ENCODE data around the gene TRIM21.
A peak's percentile ranks its signal among the peaks of the same experiment; 100 is the strongest.
"Not testable (repeated sequence)": the region's sequence is repeated elsewhere in the genome, so short reads cannot be mapped to it uniquely, and the experiment has no call there.

TRIM21 gene

DNA sequence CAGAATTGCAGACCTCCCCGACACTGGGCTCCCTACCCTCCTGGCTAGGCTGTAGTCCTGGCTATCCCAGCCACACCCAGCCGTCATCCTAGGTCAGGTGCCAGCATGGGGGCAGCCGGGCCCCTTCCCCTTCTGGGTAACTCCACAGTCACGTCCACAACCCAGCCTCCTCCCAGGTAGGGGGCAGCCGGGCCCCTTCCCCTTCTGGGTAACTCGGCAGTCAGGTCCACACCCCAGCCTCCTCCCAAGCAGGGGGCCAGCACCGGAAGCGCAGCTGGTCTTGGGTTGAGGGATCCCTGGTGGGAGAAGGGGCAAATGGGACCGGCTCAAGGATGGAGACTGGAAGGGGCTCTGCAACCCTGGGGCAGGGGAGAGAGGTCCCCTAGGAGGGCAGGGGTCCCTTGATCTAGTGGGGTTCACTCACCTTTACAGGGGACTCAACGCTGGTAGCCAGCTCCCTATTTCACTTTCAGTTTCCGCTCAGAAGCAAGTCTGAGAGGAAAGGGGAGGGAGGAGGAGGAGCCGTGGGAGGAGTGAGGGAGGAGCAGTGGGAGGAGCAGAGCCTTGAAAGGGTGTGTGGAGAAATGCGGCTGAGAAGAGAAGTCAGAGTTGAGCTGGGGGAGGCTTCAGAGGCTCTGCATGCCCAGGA, at the start of gene TRIM21:
Gene TRIM21, minus strand, starts transcription at position 494 of the 649 bp plus-strand sequence. CDS start 3,293 bp downstream, outside the sequence.
- peak; percentile 55 for DNase-seq

DNA sequence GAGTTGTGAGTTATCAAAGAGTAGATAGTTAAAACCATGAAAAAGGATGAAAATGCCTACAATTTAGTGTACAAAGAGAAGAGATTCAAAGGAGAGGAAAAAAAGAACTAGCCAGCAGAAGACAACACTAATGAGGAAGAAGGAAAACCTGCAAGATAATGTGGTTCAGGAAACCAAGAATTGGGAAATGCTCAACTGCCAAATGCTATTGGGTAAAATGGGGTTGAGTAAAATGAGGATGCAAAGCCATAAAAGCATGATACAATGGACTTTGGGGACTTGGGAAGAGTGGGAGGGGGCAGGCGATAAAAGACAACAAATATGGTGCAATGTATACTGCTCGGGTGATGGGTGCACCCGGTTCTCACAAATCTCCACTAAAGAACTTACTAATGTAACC, 48.0 kb upstream of the TRIM21 start:
- DNase-seq, result no peak

DNA sequence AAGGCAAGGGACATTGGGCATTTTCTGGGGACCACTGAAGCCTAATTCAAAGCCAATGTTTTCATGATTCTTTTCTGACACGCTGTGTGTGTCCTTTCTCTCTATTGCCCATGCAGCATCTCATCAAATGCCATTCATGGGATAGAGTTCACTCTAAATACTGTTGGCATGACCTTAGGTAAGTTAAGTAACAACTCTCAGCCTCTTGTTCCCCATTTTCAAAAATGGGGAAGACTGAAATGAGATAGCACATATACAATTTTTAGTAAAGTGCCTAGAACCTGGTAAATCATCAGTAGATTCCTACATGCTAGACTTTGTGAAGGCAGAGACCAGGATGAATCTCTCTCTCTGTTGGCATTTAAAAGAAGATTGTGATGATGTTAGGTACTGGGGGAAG, 42.9 kb upstream of the TRIM21 start:
- DNase-seq, result no peak

DNA sequence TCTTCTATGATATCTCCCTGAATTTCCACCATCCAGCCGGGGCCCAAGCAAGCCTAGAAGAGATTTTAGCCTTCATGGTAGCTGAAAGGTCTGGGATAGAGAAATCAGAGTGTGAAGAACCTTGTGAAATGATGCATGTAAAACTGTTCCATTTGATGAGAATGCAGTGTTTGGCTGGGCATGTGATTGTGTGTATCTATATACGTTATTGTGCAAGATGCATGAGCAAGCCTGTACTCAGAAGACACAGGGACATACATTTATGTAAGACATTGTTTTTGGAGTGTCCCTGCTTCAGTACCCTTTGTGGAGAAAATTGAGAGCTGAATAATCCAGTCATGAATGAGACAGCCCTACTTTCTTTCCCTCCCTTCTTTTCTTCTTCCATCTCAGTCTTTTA, 40.4 kb upstream of the TRIM21 start:
- no peak for DNase-seq

DNA sequence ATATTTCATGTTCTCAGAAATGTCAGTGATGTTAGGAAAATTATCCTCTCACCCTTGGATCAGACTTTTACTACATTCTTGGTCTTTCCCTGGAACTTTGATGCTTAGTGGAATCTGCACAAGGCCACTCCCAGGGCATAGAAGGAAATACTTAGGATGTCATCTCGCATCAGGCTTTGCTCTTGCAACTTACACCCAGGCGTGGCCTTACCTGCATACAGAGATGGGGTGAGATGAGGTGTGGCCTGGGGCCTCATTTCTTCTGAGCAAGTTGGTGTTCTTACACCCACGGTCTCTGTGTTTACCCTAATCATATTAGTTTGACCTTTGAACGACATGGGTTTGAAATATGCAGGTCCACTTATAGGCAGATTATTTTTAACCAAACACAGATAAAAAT, 36.5 kb upstream of the TRIM21 start:
- DNase-seq, result no peak

DNA sequence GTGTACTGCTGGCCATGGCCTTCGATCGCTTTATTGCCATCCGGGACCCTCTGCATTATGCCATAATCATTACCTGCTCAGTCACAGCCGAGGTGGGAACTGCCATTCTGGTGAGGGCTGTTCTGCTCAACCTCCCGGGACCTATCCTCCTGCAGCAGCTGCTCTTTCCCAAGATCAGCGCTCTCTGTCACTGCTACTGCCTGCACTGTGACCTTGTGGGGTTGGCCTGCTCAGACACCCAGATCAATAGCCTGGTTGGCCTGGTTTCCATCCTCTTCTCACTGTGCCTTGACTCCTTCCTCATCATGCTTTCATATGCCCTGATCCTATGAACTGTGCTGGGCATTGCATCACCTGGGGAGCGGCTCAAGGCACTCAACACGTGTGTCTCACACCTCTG, 24.9 kb upstream of the TRIM21 start:
- DNase-seq, result no peak

DNA sequence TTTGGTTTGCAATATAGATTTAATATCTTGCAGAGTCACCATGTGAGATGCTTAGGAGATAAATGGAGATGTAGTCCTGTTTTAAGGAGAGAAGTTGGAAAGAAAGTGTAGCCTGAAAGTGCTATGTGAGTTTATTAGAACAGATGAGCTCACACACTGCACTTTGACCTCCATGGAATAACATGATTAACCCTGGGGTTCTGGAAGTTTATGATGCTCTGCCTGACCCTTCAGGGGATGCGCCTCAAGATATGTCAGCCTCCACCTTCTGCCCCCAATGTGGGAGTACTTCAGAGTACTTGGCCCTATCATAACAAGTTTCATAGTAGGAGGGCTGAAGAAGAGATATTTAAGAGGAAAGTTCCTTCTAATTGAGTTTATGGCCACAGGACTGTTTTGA, 23.3 kb upstream of the TRIM21 start:
- no peak for DNase-seq

DNA sequence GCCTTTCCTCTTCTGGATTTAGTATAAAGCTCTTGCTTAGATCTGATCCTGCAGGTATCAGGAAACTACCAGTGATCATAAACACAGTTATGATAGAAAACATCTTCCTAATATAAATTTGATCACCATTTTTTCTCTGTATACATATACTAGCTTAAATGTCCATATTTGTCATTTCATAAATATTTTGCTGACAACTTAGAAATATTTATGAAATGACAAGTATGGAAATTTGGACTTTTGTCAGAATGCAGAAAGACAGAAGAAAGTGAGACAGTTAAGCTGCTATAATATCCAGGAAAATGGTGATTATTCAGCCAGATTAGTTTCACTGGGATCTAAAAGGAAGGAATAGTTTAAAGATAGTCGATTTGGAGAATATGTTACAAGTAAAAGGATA, 22.8 kb upstream of the TRIM21 start:
- DNase-seq, result no peak

DNA sequence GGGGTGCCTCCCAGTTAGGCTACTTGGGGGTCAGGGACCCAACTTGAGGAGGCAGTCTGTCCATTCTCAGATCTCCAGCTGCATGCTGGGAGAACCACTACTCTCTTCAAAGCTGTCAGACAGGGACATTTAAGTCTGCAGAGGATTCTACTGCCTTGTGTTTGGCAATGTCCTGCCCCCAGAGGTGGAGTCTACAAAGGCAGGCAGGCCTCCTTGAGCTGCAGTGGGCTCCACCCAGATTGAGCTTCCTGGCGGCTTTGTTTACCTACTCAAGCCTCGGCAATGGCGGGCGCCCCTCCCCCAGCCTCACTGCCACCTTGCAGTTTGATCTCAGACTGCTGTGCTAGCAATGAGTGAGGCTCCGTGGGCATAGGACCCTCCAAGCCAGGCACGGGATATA, 12.7 kb upstream of the TRIM21 start:
- DNase-seq, result not testable (repeated sequence)

DNA sequence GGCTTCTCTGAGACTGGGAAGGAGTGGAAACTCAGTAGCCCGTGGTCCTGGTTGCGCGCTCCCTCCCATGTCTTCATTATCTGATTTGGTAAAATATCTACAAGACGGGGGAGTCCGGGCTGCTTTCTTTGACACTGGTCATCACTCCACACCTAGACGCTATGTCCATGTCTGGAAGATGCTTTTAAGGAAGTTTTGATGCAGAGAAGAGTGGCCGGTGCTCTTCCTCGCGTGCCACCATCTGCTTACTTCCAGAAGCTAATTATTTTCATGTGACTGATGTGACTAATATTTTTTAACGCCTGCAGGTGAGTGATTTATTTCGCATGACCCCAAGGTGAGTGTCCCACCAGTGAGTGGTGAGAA, 339 bp upstream of the TRIM21 start:
- no peak for DNase-seq

DNA sequence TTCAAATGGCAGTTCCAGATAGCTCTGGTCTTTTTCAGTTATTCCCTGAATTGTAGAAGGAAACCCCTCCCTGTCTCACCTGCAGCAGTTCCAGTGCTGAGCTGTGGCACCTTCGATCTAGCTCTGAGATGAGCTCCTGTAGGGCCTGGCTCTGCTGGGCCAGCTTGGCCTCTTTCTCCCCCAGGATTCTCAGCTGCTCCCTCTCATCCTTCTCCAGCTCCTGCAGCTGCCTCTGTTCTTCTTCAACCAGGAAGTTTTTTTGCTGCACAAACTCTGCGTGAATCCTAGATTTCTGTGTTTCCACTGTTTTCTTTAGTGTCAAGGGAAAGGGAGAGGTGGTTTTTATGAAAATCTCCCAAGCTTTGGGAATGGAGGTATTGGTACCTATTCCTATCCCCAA, 5.3 kb downstream of the TRIM21 start:
- DNase-seq, result no peak

DNA sequence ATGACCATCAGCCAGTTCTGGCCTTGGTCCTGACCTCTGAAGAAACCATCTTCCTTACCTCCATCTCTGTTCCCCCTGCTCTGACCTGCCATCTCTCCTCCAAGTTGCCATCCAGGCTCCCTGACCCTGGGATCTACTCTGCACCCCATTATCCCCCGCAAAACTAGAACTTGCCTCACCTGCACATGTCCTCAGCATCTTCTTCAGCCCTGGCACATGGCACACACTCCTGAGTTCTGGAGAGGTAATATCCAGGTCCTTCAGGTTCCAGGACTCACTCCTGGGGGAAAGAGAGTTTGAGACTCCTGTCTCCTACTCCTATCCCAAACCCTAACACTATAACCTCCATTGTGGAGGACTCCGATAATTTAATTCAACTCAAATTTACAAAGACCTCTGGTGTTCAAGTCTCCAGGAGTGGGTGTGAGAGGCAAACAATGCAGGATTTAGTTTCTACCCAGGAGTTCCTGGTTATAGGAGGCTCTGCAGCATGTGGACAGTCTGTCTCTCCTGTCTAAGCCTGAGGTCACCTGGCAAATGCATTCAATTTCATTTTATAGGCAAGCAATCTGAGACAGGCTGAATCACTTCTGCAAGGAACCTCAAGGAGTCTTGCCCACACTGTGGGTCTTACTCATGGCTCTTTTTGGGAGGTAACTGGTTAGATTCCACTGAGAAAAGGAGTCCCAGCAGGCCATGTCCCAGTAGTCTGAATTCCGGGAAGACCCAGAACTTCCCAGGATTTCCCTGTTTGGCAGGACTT, 7.3 kb downstream of the TRIM21 start:
- DNase-seq, result no peak

DNA sequence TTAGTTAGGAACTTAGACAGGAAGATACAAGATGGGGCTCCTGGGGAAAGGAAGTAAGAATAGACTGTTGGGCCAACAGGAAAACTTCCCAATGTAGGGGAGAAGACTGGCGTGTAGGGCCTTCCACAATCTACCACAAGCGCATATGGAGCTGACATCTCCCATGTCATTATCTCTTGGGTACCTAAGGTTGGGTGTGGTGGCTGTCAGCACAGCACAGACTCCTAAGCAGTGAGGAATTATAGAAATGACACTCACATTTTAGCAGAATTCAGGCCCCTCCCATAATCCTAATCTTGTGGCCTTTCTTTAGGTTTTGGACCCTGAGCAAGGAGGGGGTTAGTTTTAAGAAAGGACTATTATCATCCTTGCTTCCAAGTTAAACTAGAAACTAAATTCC, 11.6 kb downstream of the TRIM21 start:
- DNase-seq, result no peak

DNA sequence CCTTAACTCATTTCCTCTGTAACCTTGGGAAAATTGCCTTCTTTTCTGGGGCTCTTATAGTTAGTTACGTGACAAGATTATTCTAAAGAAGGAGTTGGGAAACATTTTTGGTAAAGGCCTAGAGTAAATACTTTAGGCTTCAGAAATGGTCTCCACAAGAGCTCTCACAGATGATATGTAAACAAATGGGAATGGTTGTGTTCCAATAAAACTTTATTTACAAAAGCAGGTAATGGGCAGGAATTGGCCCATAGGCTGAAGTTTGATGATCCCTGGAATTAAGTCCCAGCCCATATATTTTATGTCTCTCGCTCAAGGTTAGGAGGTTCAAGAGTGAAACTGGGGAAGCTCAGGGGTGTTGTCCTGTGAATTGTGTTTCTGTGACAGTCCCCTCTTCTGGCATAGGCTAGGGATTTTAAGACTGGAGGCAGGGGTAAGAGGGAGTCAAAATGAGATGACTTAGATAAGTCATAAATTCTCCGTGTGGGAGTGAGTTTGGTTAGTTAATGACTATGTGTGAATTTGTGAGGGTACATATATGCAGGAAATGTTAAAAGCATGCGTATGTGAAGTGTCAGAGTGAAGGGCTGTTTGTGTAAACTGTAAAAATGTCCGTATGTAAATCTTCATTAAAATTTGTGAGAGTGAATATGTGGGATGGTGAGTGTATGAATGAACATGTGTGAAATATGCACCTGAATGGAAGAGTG, 17.9 kb downstream of the TRIM21 start:
- DNase-seq, result no peak

DNA sequence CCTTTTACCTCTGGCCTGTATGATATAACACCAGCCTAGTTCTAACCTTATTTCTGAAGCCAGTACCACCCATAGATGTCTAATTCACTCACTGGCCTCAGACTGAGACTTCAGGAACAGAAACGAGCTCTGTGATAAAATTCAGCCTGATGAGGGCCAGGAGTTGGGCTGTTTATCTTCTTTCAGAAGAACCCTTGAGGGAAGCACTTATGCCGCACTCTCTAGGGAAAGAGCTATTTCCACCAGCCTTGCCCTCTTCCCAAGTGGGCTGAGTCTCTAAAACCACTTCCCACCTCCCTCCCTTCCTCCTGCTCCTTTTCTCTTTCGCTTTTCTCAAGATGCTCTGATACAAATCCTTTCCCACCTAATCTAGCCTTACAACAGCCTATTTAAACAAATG, 23.3 kb downstream of the TRIM21 start:
- DNase-seq, result no peak

DNA sequence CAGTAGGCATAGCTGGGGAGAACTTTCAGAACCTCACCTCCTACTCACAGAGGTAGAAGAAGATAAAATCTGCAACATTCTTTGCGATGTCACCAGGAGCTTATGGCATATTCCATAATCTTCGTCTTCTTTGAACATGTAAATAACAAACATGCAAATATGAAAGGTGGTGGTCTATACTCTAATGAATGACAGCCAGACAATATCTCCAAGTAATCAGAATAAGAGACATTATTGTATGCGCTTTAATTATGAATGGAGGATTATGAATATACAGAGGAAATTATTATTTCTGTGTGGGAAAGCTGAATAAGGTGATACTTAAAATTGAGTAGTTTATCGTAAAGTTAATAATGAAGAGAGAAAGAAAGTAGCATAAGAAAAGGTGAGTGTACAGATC, 25.2 kb downstream of the TRIM21 start, which contains the start of gene OR52B4:
Gene OR52B4, minus strand, starts transcription at position 101 of the 400 bp plus-strand sequence. Its CDS starts 91 bp downstream, at position 10.
- DNase-seq, result no peak

DNA sequence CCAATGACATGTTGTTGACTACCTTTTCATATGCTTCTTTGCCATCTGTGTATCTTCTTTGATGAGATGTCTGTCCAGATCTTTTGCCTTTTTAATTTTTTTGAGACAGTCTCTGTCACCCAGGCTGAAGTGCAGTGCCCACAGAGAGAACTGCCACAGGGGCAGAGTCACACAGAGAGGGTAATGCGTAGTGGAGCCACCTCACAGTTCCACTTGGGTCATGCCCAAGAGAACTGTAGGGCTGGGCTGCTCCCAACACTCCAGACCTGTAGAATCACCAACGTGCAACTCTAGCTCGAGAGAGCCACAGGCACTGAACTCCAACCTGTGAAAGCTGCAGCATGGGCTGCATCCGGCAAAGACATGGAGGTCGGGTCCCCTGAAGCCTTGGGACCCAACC, 45.4 kb downstream of the TRIM21 start:
- DNase-seq, result not testable (repeated sequence)

DNA sequence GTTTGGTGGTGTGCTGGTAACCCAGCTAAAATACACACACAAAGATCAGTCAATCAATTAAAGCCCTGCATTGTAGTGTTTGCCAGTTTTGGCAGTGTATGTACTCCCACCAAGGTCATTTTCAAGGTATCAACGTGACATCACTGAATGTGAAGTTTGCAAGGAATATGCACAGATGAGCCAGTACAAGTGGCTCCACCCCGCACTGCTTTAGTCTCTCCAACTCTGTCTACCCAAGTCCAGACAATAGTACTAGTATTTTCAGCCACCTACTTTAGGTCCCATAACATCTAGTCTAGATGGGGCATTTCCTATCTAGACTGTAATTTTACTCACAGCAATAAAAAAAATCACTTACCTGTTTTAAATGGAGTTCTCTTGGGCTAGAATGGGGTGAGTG, 48.1 kb downstream of the TRIM21 start:
- DNase-seq, result not testable (repeated sequence)
